SK-N-SH (cell line): Measurements from ENCODE around the gene MYF6.

Source experiments
- POLR2AphosphoS5 ChIP-seq: IDR thresholded peaks from 2 replicates; pipeline ENCODE4 v1.6.1; 2012; ENCODE audit warnings: low read depth, low read length
- RFX5 ChIP-seq: IDR thresholded peaks from 2 replicates; pipeline ENCODE4 v1.6.1; 2012; ENCODE audit warnings: mild to moderate bottlenecking, improper control_type of control experiment, low read length
- TF ChIP-seq, protein P1 (sequence below): fragments of 200-600 bp; sonication (generic); IDR thresholded peaks from 2 replicates; pipeline ENCODE4 v1.6.1; 2017; ENCODE audit warnings: antibody characterized with exemption, mild to moderate bottlenecking, moderate library complexity
- TF ChIP-seq, protein P2 (sequence below): IDR thresholded peaks from 2 replicates; pipeline ENCODE4 v1.6.1; 2012; ENCODE audit warnings: mild to moderate bottlenecking, low read depth, low read length, moderate library complexity

DNA sequence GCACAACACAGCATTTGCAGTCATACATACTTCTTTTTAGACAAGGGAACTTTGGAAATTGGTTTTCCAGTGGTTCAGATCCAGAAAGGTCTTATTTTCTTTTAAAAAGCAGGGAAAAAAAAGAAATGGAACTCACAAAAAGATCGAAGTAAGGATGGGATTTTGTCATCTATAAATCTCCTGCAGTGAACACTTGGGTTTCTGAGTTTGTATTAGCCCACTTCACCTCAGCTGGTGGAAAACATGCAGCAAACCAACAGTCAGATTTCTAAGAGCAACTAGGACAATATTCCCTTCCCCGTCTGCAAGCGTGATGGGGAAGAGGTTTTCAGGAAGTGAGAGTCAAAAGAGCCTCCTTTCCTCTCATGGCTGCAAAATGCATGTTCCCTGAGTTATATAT lies 13.9 kb downstream of the MYF6 start:
- TF ChIP-seq POLR2AphosphoS5, result no peak
- TF ChIP-seq, protein P1, sequence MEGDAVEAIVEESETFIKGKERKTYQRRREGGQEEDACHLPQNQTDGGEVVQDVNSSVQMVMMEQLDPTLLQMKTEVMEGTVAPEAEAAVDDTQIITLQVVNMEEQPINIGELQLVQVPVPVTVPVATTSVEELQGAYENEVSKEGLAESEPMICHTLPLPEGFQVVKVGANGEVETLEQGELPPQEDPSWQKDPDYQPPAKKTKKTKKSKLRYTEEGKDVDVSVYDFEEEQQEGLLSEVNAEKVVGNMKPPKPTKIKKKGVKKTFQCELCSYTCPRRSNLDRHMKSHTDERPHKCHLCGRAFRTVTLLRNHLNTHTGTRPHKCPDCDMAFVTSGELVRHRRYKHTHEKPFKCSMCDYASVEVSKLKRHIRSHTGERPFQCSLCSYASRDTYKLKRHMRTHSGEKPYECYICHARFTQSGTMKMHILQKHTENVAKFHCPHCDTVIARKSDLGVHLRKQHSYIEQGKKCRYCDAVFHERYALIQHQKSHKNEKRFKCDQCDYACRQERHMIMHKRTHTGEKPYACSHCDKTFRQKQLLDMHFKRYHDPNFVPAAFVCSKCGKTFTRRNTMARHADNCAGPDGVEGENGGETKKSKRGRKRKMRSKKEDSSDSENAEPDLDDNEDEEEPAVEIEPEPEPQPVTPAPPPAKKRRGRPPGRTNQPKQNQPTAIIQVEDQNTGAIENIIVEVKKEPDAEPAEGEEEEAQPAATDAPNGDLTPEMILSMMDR, result no peak
- no peak for TF ChIP-seq RFX5
- TF ChIP-seq, protein P2, sequence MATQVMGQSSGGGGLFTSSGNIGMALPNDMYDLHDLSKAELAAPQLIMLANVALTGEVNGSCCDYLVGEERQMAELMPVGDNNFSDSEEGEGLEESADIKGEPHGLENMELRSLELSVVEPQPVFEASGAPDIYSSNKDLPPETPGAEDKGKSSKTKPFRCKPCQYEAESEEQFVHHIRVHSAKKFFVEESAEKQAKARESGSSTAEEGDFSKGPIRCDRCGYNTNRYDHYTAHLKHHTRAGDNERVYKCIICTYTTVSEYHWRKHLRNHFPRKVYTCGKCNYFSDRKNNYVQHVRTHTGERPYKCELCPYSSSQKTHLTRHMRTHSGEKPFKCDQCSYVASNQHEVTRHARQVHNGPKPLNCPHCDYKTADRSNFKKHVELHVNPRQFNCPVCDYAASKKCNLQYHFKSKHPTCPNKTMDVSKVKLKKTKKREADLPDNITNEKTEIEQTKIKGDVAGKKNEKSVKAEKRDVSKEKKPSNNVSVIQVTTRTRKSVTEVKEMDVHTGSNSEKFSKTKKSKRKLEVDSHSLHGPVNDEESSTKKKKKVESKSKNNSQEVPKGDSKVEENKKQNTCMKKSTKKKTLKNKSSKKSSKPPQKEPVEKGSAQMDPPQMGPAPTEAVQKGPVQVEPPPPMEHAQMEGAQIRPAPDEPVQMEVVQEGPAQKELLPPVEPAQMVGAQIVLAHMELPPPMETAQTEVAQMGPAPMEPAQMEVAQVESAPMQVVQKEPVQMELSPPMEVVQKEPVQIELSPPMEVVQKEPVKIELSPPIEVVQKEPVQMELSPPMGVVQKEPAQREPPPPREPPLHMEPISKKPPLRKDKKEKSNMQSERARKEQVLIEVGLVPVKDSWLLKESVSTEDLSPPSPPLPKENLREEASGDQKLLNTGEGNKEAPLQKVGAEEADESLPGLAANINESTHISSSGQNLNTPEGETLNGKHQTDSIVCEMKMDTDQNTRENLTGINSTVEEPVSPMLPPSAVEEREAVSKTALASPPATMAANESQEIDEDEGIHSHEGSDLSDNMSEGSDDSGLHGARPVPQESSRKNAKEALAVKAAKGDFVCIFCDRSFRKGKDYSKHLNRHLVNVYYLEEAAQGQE, result no peak
